PC-9 (cell line): ENCODE data around the gene TMEM108.

Experiments used
- EZH2 ChIP-seq: fragments of 200-600 bp; sonication (generic); IDR thresholded peaks from 2 replicates; pipeline ENCODE4 v1.8.0; 2017; ENCODE audit warnings: antibody characterized with exemption, low read depth
- TF ChIP-seq, protein P1 (sequence below): fragments of 200-600 bp; sonication (generic); conservative IDR thresholded peaks from 2 replicates; pipeline ENCODE4 v1.6.1; 2017; ENCODE audit warnings: mixed run types, antibody characterized with exemption, mild to moderate bottlenecking, moderate library complexity

GRCh38 chr3:133419151-133419909, 381.1 kb downstream of the TMEM108 start:
- TF ChIP-seq, protein P1, sequence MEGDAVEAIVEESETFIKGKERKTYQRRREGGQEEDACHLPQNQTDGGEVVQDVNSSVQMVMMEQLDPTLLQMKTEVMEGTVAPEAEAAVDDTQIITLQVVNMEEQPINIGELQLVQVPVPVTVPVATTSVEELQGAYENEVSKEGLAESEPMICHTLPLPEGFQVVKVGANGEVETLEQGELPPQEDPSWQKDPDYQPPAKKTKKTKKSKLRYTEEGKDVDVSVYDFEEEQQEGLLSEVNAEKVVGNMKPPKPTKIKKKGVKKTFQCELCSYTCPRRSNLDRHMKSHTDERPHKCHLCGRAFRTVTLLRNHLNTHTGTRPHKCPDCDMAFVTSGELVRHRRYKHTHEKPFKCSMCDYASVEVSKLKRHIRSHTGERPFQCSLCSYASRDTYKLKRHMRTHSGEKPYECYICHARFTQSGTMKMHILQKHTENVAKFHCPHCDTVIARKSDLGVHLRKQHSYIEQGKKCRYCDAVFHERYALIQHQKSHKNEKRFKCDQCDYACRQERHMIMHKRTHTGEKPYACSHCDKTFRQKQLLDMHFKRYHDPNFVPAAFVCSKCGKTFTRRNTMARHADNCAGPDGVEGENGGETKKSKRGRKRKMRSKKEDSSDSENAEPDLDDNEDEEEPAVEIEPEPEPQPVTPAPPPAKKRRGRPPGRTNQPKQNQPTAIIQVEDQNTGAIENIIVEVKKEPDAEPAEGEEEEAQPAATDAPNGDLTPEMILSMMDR, result no peak
- TF ChIP-seq EZH2, result no peak
